Measurements from ENCODE around the gene SSRP1. TPM values are rescaled to one million over a fixed set of nuclear protein-coding genes. Genes with fewer than 3 reads are reported as not detected.

SSRP1 gene
- total and polyA plus RNA-seq, 2 donors from 2014 or later = 44.5 to 78.5 TPM

DNA sequence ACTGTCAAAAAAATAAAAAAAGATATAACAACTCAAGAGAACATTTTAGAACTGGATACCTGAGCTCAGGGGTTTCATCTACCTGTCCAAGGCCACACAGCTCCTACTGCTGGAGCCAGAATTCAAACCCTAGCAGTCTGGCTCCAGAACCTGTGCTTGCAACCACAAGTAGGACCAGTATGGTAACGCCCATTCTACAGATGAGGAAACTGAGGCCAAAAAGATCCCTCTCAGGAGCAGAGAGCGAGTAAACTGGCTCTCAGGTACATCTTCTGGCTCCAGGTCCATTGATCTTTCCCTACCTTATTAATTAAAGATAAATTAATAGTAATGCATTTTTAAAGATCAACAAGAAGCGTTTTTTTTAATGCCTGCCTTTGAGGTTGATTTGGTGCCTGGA is 21.6 kb upstream of the SSRP1 start:
- no peaks in the 10 kb centered on the region for H3K4me1 ChIP-seq (ENCODE audit: control insufficient read depth in 2 of 3, insufficient read depth in 2 of 3, low read depth in 1 of 3, low read length in 3 of 3)
- FAIRE-seq (no peak), DNase-seq (no peak)
- no peaks in the 10 kb centered on the region for H3K9me3 ChIP-seq (ENCODE audit: control insufficient read depth in 2 of 3, insufficient read depth in 1 of 3, low read length in 3 of 3)
- no peak overlapping the region for H3K4me3 ChIP-seq (ENCODE audit: low read length in 3 of 3)
- TF ChIP-seq, protein P1, sequence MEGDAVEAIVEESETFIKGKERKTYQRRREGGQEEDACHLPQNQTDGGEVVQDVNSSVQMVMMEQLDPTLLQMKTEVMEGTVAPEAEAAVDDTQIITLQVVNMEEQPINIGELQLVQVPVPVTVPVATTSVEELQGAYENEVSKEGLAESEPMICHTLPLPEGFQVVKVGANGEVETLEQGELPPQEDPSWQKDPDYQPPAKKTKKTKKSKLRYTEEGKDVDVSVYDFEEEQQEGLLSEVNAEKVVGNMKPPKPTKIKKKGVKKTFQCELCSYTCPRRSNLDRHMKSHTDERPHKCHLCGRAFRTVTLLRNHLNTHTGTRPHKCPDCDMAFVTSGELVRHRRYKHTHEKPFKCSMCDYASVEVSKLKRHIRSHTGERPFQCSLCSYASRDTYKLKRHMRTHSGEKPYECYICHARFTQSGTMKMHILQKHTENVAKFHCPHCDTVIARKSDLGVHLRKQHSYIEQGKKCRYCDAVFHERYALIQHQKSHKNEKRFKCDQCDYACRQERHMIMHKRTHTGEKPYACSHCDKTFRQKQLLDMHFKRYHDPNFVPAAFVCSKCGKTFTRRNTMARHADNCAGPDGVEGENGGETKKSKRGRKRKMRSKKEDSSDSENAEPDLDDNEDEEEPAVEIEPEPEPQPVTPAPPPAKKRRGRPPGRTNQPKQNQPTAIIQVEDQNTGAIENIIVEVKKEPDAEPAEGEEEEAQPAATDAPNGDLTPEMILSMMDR (IDR thresholded peaks at IDR 0.05; ENCODE audit: borderline replicate concordance, extremely low read depth, insufficient read depth) = no peak
- H3K27ac ChIP-seq (ENCODE audit: low read depth in 2 of 2, low read length in 2 of 2) = no peak overlapping the region
- H3K36me3 ChIP-seq (ENCODE audit: control insufficient read depth in 2 of 3, insufficient read depth in 3 of 3, low read length in 3 of 3) = no peaks in the 10 kb centered on the region
- H3K27me3 ChIP-seq (ENCODE audit: control insufficient read depth, insufficient read depth, low read length) = no peaks in the 10 kb centered on the region
- H3K9ac ChIP-seq (ENCODE audit: low read length in 3 of 3) = no peak overlapping the region
- intact Hi-C loops (cut with DNase I) = no loop called here

- H3K9ac ChIP-seq (ENCODE audit: low read length in 3 of 3) = no peak overlapping the region
- TF ChIP-seq, protein P1 (IDR thresholded peaks at IDR 0.05; ENCODE audit: borderline replicate concordance, extremely low read depth, insufficient read depth) = no peak
- intact Hi-C loops (cut with DNase I) = no loop called here
- no peaks in the 10 kb centered on the region for H3K4me1 ChIP-seq (ENCODE audit: control insufficient read depth in 2 of 3, insufficient read depth in 2 of 3, low read depth in 1 of 3, low read length in 3 of 3)
- no peaks in the 10 kb centered on the region for H3K9me3 ChIP-seq (ENCODE audit: control insufficient read depth in 2 of 3, insufficient read depth in 1 of 3, low read length in 3 of 3)
- no peak overlapping the region for H3K4me3 ChIP-seq (ENCODE audit: low read length in 3 of 3)
- no peaks in the 10 kb centered on the region for H3K36me3 ChIP-seq (ENCODE audit: control insufficient read depth in 2 of 3, insufficient read depth in 3 of 3, low read length in 3 of 3)
- FAIRE-seq (no peak), DNase-seq (no peak)
- no peak overlapping the region for H3K27ac ChIP-seq (ENCODE audit: low read depth in 2 of 2, low read length in 2 of 2)
- H3K27me3 ChIP-seq (ENCODE audit: control insufficient read depth, insufficient read depth, low read length) = no peaks in the 10 kb centered on the region
These were observed 20.6 kb upstream of the SSRP1 start for GRCh38 chr11:57356268-57356667.

- TF ChIP-seq, protein P1 (IDR thresholded peaks at IDR 0.05; ENCODE audit: borderline replicate concordance, extremely low read depth, insufficient read depth) = no peak
- intact Hi-C loops (cut with DNase I) = no loop called here
- Histone ChIP-seq H3K9ac (ENCODE audit: low read length in 3 of 3) (no peak overlapping the region), H3K4me1 (ENCODE audit: control insufficient read depth in 2 of 3, insufficient read depth in 2 of 3, low read depth in 1 of 3, low read length in 3 of 3) (no peaks in the 10 kb centered on the region), H3K4me3 (ENCODE audit: low read length in 3 of 3) (no peak overlapping the region), H3K36me3 (ENCODE audit: control insufficient read depth in 2 of 3, insufficient read depth in 3 of 3, low read length in 3 of 3) (no peaks in the 10 kb centered on the region), H3K27ac (ENCODE audit: low read depth in 2 of 2, low read length in 2 of 2) (no peak overlapping the region), H3K9me3 (ENCODE audit: control insufficient read depth in 2 of 3, insufficient read depth in 1 of 3, low read length in 3 of 3) (no peaks in the 10 kb centered on the region), H3K27me3 (ENCODE audit: control insufficient read depth, insufficient read depth, low read length) (no peaks in the 10 kb centered on the region)
- no peak for FAIRE-seq
- DNase-seq = no peak
These were observed 19.0 kb upstream of the SSRP1 start for GRCh38 chr11:57354699-57355098.

DNA sequence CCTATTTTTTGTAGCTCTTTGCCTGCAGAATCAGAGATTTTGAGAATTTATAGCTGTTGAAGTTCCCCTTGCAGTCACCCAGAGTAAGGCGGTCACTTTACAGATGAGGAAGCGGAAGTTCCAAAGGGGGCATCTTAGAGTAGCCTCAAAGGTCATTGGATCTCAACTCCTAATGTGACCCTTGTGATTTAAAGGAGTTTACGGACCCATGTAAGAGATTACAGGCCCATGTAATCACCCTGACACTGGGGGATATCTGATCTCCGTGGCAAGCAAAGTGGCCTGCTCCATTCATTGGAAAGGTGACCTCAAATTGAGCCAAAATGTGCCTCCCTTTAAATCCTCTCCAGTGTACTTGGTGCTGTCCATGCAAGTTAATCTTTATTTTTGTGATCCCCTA is 18.2 kb upstream of the SSRP1 start:
- Histone ChIP-seq H3K27ac (ENCODE audit: low read depth in 2 of 2, low read length in 2 of 2) (no peak overlapping the region), H3K27me3 (ENCODE audit: control insufficient read depth, insufficient read depth, low read length) (no peaks in the 10 kb centered on the region), H3K9ac (ENCODE audit: low read length in 3 of 3) (no peak overlapping the region), H3K4me3 (ENCODE audit: low read length in 3 of 3) (no peak overlapping the region), H3K36me3 (ENCODE audit: control insufficient read depth in 2 of 3, insufficient read depth in 3 of 3, low read length in 3 of 3) (no peaks in the 10 kb centered on the region), H3K4me1 (ENCODE audit: control insufficient read depth in 2 of 3, insufficient read depth in 2 of 3, low read depth in 1 of 3, low read length in 3 of 3) (no peaks in the 10 kb centered on the region), H3K9me3 (ENCODE audit: control insufficient read depth in 2 of 3, insufficient read depth in 1 of 3, low read length in 3 of 3) (no peaks in the 10 kb centered on the region)
- TF ChIP-seq, protein P1 (IDR thresholded peaks at IDR 0.05; ENCODE audit: borderline replicate concordance, extremely low read depth, insufficient read depth) = no peak
- intact Hi-C loops (cut with DNase I) = no loop called here
- DNase-seq (peak in 2 of 5 donors; percentile 35 to 36), FAIRE-seq (no peak)

Data from kidney (tissue), 14 donors.